Measurements from ENCODE around the gene SMAD7.

SMAD7 gene

GRCh38 chr18:48925491-48925780 lies 25.3 kb downstream of the SMAD7 start:
- TF ChIP-seq CTCF (IDR thresholded peaks at IDR 0.05; ENCODE audit: extremely low read depth, insufficient read depth, missing control alignments) = no peak
- in situ Hi-C loops (cut with MboI; ENCODE audit: low pct_unique_long_range_greater_than_20kb, low sequenced_read_pairs, unreplicated experiment) = no loop called here
- DNase-seq (ENCODE audit: low spot score) = no peak

GRCh38 chr18:48924630-48925490 lies 25.9 kb downstream of the SMAD7 start:
- no peak for DNase-seq (ENCODE audit: low spot score)
- in situ Hi-C loops (cut with MboI; ENCODE audit: low pct_unique_long_range_greater_than_20kb, low sequenced_read_pairs, unreplicated experiment) = no loop called here
- TF ChIP-seq CTCF (IDR thresholded peaks at IDR 0.05; ENCODE audit: extremely low read depth, insufficient read depth, missing control alignments) = no peak

- in situ Hi-C loops (cut with MboI; ENCODE audit: low pct_unique_long_range_greater_than_20kb, low sequenced_read_pairs, unreplicated experiment) = no loop called here
- no peak for TF ChIP-seq CTCF (IDR thresholded peaks at IDR 0.05; ENCODE audit: extremely low read depth, insufficient read depth, missing control alignments)
- DNase-seq (ENCODE audit: low spot score) = peak; percentile 63
Observed at GRCh38 chr18:48923746-48924629, 26.8 kb downstream of the SMAD7 start.

- no peak for DNase-seq (ENCODE audit: low spot score)
- in situ Hi-C loops (cut with MboI; ENCODE audit: low pct_unique_long_range_greater_than_20kb, low sequenced_read_pairs, unreplicated experiment) = no loop called here
Observed at GRCh38 chr18:48922801-48923730, 27.7 kb downstream of the SMAD7 start.

GRCh38 chr18:48922226-48922800 lies 28.5 kb downstream of the SMAD7 start:
- no peak for TF ChIP-seq CTCF (IDR thresholded peaks at IDR 0.05; ENCODE audit: extremely low read depth, insufficient read depth, missing control alignments)
- DNase-seq (ENCODE audit: low spot score) = no peak
- in situ Hi-C loops (cut with MboI; ENCODE audit: low pct_unique_long_range_greater_than_20kb, low sequenced_read_pairs, unreplicated experiment) = no loop called here

More at GRCh38 chr18:48922801-48923730, 27.7 kb downstream of the SMAD7 start:
- TF ChIP-seq CTCF (IDR thresholded peaks at IDR 0.05; ENCODE audit: extremely low read depth, insufficient read depth, missing control alignments) = no peak
